HG03108 (cell line): ENCODE measurements around the gene DGLUCY.
"Not testable (repeated sequence)": the region's sequence is repeated elsewhere in the genome, so short reads cannot be mapped to it uniquely, and the experiment has no call there.

Experiments used
- ATAC-seq: cut with Tn5 transposase; IDR thresholded peaks from one replicate; pipeline ENCODE4 v1.9.1; 2021; ENCODE audit warnings: moderate library complexity; ENCODE audit not compliant: unreplicated experiment

Gene DGLUCY

GRCh38 chr14:91256661-91257060 is 142.8 kb downstream of the DGLUCY start:
- ATAC-seq, result no peak

- no peak for ATAC-seq
These were observed 143.6 kb downstream of the DGLUCY start for GRCh38 chr14:91257328-91258010.

- ATAC-seq, result no peak
These were observed 144.2 kb downstream of the DGLUCY start for GRCh38 chr14:91258011-91258618.

GRCh38 chr14:91258876-91259275 is 145.0 kb downstream of the DGLUCY start:
- ATAC-seq, result no peak

GRCh38 chr14:91261115-91261514 is 147.2 kb downstream of the DGLUCY start:
- ATAC-seq, result no peak

GRCh38 chr14:91261986-91262549 is 148.2 kb downstream of the DGLUCY start:
- no peak for ATAC-seq

GRCh38 chr14:91263329-91263728 is 149.5 kb downstream of the DGLUCY start:
- ATAC-seq, result no peak

GRCh38 chr14:91264151-91265150 is 150.6 kb downstream of the DGLUCY start:
- ATAC-seq, result no peak

GRCh38 chr14:91265404-91265803 is 151.5 kb downstream of the DGLUCY start:
- ATAC-seq, result no peak

GRCh38 chr14:91266276-91266675 is 152.4 kb downstream of the DGLUCY start:
- not testable (repeated sequence) for ATAC-seq

GRCh38 chr14:91267965-91268437 is 154.1 kb downstream of the DGLUCY start:
- ATAC-seq, result no peak

- no peak for ATAC-seq
These were observed 155.5 kb downstream of the DGLUCY start for GRCh38 chr14:91269076-91269991.

- ATAC-seq, result no peak
These were observed 156.3 kb downstream of the DGLUCY start for GRCh38 chr14:91270188-91270587.

- no peak for ATAC-seq
These were observed 156.7 kb downstream of the DGLUCY start for GRCh38 chr14:91270619-91271018.

- ATAC-seq, result no peak
These were observed 157.8 kb downstream of the DGLUCY start for GRCh38 chr14:91271639-91272038.

GRCh38 chr14:91272341-91273272 is 158.7 kb downstream of the DGLUCY start:
- ATAC-seq, result no peak

- no peak for ATAC-seq
These were observed 159.5 kb downstream of the DGLUCY start for GRCh38 chr14:91273273-91273884.

- no peak for ATAC-seq
These were observed 160.0 kb downstream of the DGLUCY start for GRCh38 chr14:91273885-91274273.
